AG09309 (cell line): ENCODE results near the gene HIVEP3.

Experiments used
- DNase-seq: peaks from one replicate; pipeline ENCODE4 v3.0.0-alpha.2; 2010; ENCODE audit warnings: low read depth
- H3K4me3 ChIP-seq: 2 replicates; pipeline ENCODE4 v1.5.1; 2011; ENCODE audit warnings: mild to moderate bottlenecking, low read depth, low read length, moderate library complexity; ENCODE audit not compliant: control insufficient read depth
- TF ChIP-seq, protein P1 (sequence below): IDR thresholded peaks from 2 replicates; pipeline ENCODE4 v1.5.1; 2011; ENCODE audit warnings: mild to moderate bottlenecking, low read depth, low read length, inconsistent platforms; ENCODE audit not compliant: insufficient read depth, control insufficient read depth; ENCODE audit errors: missing control alignments

The HIVEP3 gene

GRCh38 chr1:41917076-41917475 lies 1.6 kb downstream of the HIVEP3 start:
- TF ChIP-seq, protein P1, sequence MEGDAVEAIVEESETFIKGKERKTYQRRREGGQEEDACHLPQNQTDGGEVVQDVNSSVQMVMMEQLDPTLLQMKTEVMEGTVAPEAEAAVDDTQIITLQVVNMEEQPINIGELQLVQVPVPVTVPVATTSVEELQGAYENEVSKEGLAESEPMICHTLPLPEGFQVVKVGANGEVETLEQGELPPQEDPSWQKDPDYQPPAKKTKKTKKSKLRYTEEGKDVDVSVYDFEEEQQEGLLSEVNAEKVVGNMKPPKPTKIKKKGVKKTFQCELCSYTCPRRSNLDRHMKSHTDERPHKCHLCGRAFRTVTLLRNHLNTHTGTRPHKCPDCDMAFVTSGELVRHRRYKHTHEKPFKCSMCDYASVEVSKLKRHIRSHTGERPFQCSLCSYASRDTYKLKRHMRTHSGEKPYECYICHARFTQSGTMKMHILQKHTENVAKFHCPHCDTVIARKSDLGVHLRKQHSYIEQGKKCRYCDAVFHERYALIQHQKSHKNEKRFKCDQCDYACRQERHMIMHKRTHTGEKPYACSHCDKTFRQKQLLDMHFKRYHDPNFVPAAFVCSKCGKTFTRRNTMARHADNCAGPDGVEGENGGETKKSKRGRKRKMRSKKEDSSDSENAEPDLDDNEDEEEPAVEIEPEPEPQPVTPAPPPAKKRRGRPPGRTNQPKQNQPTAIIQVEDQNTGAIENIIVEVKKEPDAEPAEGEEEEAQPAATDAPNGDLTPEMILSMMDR: no peak
- H3K4me3 ChIP-seq: peak overlapping the region; percentile 58
- DNase-seq: no peak

DNA sequence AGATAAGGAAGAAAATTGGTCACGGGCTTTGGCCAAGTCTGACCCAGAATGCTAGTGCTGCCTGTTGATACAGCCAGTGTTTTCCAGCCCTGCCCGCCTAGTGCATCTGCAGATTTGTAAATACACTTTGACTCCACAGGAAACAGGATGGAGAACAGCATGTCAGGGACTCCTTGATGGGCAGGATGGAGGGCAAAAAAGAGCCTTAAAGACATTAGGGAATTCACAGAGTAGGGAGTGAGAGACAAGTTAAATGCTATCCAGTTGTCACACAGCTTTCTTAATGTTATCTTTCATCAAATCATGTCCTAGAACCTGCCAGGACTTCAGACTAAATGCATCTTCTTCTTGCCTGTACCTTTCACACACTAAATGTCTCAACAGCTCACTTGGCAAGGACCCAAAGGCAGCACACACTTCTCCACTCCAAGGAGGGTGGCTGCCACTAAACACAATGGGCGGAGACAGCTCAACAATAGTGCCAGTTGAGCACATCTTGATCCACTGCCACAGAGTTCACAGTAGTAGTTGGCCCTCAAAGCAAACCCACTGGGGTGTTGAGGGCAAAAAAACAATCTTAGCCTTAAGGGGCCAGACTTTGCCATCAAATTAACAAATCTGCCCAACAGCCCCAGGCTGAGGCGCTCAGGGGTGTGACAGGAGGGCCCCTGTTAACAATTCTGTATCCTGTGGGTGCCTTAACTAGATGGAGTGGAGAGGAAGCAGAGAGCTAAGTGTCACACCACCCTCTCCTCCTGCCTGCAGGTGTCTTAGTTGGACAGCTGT lies 2.7 kb downstream of the HIVEP3 start:
- no peak for DNase-seq
- TF ChIP-seq, protein P1: no peak
- H3K4me3 ChIP-seq: no peak overlapping the region

DNA sequence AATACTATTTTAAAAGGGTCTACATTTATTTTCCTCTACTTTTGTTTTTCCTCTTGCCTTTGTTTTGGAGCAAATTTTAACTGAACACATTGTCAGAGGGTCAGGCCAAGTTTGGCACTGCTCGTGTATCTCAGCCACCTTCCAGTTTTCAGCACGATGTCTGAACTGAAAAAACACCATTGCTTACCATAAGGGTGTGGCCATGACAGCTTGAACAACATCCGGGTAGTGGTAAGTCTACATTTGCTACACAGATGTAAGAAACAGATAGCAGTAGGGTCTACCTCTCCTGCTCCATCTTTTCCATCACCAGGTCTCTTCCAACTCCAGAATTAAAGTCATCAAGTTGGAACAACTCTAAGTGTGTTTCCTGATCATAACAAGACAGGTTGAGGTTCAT lies 4.2 kb downstream of the HIVEP3 start:
- H3K4me3 ChIP-seq: no peak overlapping the region
- TF ChIP-seq, protein P1: no peak
- DNase-seq: no peak

- TF ChIP-seq, protein P1: no peak
- H3K4me3 ChIP-seq: no peak overlapping the region
- DNase-seq: no peak
Observed at GRCh38 chr1:41913014-41913413, 5.7 kb downstream of the HIVEP3 start.

- DNase-seq: no peak
- TF ChIP-seq, protein P1: no peak
- no peak overlapping the region for H3K4me3 ChIP-seq
Observed at GRCh38 chr1:41908288-41908895, 10.3 kb downstream of the HIVEP3 start.

- DNase-seq: no peak
- H3K4me3 ChIP-seq: no peak overlapping the region
Observed at GRCh38 chr1:41907446-41907845, 11.3 kb downstream of the HIVEP3 start.

More at GRCh38 chr1:41907446-41907845, 11.3 kb downstream of the HIVEP3 start:
- TF ChIP-seq, protein P1: no peak
